Type B pancreatic cell (in vitro differentiated cells): ENCODE results near the gene SIGLEC6. TPM values are rescaled to one million over a fixed set of nuclear protein-coding genes. Genes with fewer than 3 reads are reported as not detected.

Experiments used
- DNase-seq: peaks from one replicate; pipeline ENCODE4 v3.0.0; 2021; ENCODE audit warnings: mixed read lengths; ENCODE audit not compliant: unreplicated experiment; ENCODE audit errors: extremely low spot score
- H3K27ac Mint-ChIP-seq: 2 replicates; pipeline ENCODE4 v1.8.0; 2021; ENCODE audit warnings: mild to moderate bottlenecking, mixed read lengths
- H3K27me3 Mint-ChIP-seq: 2 replicates; pipeline ENCODE4 v1.8.0; 2021; ENCODE audit warnings: mixed read lengths
- H3K36me3 Mint-ChIP-seq: 2 replicates; pipeline ENCODE4 v1.8.0; 2021; ENCODE audit warnings: mixed read lengths
- H3K4me1 Mint-ChIP-seq: one replicate; pipeline ENCODE4 v1.8.0; 2021; ENCODE audit warnings: mixed read lengths; ENCODE audit not compliant: unreplicated experiment
- H3K4me3 Mint-ChIP-seq: 2 replicates; pipeline ENCODE4 v1.8.0; 2021; ENCODE audit warnings: mild to moderate bottlenecking, mixed read lengths
- H3K9me3 Mint-ChIP-seq: 2 replicates; pipeline ENCODE4 v1.8.0; 2021; ENCODE audit warnings: mixed read lengths
- CTCF ChIP-seq: fragments of 200-600 bp; sonication (generic); conservative IDR thresholded peaks from 2 replicates; pipeline ENCODE4 v1.5.0; 2021; ENCODE audit warnings: antibody characterized with exemption, mild to moderate bottlenecking
- total RNA-seq: library from RNA; stranded (reverse); gene quantifications from 2 replicates; pipeline ENCODE4 v1.2.1, GENCODE V29; 2021; ENCODE audit warnings: low replicate concordance

Gene SIGLEC6
- total RNA-seq, 1 donor from 2014 or later: not detected

GRCh38 chr19:51507640-51508058, 23.8 kb downstream of the SIGLEC6 start:
- H3K36me3 Mint-ChIP-seq: no peaks in the 10 kb centered on the region
- no peak for DNase-seq
- no peak overlapping the region for H3K4me3 Mint-ChIP-seq
- H3K27me3 Mint-ChIP-seq: peaks cover 9% of the 10 kb centered on the region
- no peak overlapping the region for H3K27ac Mint-ChIP-seq
- H3K9me3 Mint-ChIP-seq: no peaks in the 10 kb centered on the region
- no peaks in the 10 kb centered on the region for H3K4me1 Mint-ChIP-seq
- no peak for TF ChIP-seq CTCF

GRCh38 chr19:51507192-51507591, 24.3 kb downstream of the SIGLEC6 start:
- no peaks in the 10 kb centered on the region for H3K36me3 Mint-ChIP-seq
- no peaks in the 10 kb centered on the region for H3K9me3 Mint-ChIP-seq
- H3K4me3 Mint-ChIP-seq: no peak overlapping the region
- H3K27ac Mint-ChIP-seq: no peak overlapping the region
- peaks cover 9% of the 10 kb centered on the region for H3K27me3 Mint-ChIP-seq
- TF ChIP-seq CTCF: no peak
- H3K4me1 Mint-ChIP-seq: no peaks in the 10 kb centered on the region
- DNase-seq: no peak

- Mint-ChIP-seq H3K9me3 (no peaks in the 10 kb centered on the region), H3K36me3 (no peaks in the 10 kb centered on the region), H3K4me3 (no peak overlapping the region), H3K27ac (no peak overlapping the region), H3K4me1 (no peaks in the 10 kb centered on the region), H3K27me3 (peaks cover 7% of the 10 kb centered on the region)
- no peak for DNase-seq
- TF ChIP-seq CTCF: no peak
These were observed 25.6 kb downstream of the SIGLEC6 start for GRCh38 chr19:51505904-51506303.

- no peak for DNase-seq
- Mint-ChIP-seq H3K4me1 (no peaks in the 10 kb centered on the region), H3K4me3 (no peak overlapping the region), H3K27ac (no peak overlapping the region), H3K27me3 (peaks cover 3% of the 10 kb centered on the region), H3K9me3 (no peaks in the 10 kb centered on the region), H3K36me3 (no peaks in the 10 kb centered on the region)
- TF ChIP-seq CTCF: no peak
These were observed 27.6 kb downstream of the SIGLEC6 start for GRCh38 chr19:51503896-51504295.

GRCh38 chr19:51503286-51503817, 28.1 kb downstream of the SIGLEC6 start:
- no peak for DNase-seq
- no peak for TF ChIP-seq CTCF
- no peaks in the 10 kb centered on the region for H3K9me3 Mint-ChIP-seq
- H3K4me3 Mint-ChIP-seq: no peak overlapping the region
- H3K27me3 Mint-ChIP-seq: peaks cover 6% of the 10 kb centered on the region
- no peaks in the 10 kb centered on the region for H3K36me3 Mint-ChIP-seq
- no peaks in the 10 kb centered on the region for H3K4me1 Mint-ChIP-seq
- no peak overlapping the region for H3K27ac Mint-ChIP-seq
